Measurements from ENCODE around the gene CPN1. TPM values are rescaled to one million over a fixed set of nuclear protein-coding genes. Genes with fewer than 3 reads are reported as not detected.

The CPN1 gene
- total RNA-seq, 1 experiment from 2014 or later = not detected

DNA sequence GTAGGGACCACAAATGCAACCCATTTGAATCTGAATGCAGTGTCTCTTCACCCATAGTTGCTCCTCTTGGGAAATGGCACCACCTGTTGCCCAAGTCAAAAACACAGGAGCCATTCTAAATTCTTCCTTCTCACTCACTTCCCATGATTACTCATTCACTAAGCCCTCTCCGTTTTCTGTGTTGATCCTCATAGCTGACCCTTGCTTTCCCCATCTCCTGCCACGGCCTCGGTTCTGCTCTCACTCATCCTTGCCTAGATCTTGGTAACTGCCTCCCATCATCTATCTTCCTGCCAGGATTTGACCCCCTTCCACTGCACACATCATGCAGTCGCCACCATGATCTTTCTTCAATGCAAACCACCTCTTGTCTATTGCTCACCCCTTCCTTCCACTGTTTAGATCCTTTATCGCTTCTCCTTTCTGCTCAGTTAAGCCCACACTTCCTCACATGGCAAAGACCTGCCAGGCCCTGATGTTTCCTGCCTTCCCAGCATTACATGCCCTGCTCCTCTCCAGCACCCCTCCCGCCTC, 19.0 kb upstream of the CPN1 start:
- Histone ChIP-seq H4K91ac (ENCODE audit: insufficient read length, low read depth, low read length) (no peak overlapping the region), H3K4me1 (ENCODE audit: insufficient read depth, low read length) (no peaks in the 10 kb centered on the region; the same call in 1 of the 2 replicates), H2BK15ac (ENCODE audit: low read depth, low read length) (no peak overlapping the region), H3K56ac (ENCODE audit: insufficient read length, low read depth, low read length) (no peak overlapping the region), H3K4me2 (ENCODE audit: insufficient read depth, insufficient read length, low read length) (no peak overlapping the region), H4K5ac (ENCODE audit: insufficient read length, low read depth, low read length) (no peak overlapping the region), H2AFZ (ENCODE audit: low read length) (no peak overlapping the region), H3K9ac (ENCODE audit: extremely low read depth, insufficient read length, low read length) (no peak overlapping the region), H3K14ac (ENCODE audit: insufficient read depth, low read length) (no peak overlapping the region), H3K18ac (ENCODE audit: insufficient read length, low read depth, low read length) (no peak overlapping the region), H2BK12ac (ENCODE audit: insufficient read length, low read depth, low read length) (no peak overlapping the region), H3K23ac (ENCODE audit: insufficient read length, low read depth, low read length) (no peak overlapping the region), H2BK5ac (ENCODE audit: insufficient read length, low read length) (no peak overlapping the region), H2BK20ac (ENCODE audit: low read depth, low read length, poor library complexity, severe bottlenecking) (no peak overlapping the region), H3K27me3 (ENCODE audit: insufficient read depth, low read length) (no peaks in the 10 kb centered on the region), H4K8ac (replicated peaks; ENCODE audit: insufficient read length, low read depth, low read length) (no peak overlapping the region), H4K20me1 (ENCODE audit: control insufficient read depth, insufficient read depth, insufficient read length) (no peaks in the 10 kb centered on the region), H3K4ac (ENCODE audit: low read depth, low read length) (no peak overlapping the region), H3K9me3 (ENCODE audit: control insufficient read depth, low read depth, low read length) (no peaks in the 10 kb centered on the region), H2BK120ac (ENCODE audit: low read depth, low read length, poor library complexity, severe bottlenecking) (no peak overlapping the region), H2AK5ac (ENCODE audit: insufficient read length, low read length) (no peak overlapping the region), H3K27ac (ENCODE audit: insufficient read length, low read depth, low read length) (no peak overlapping the region), H3T11ph (ENCODE audit: low read length) (no peak overlapping the region), H3K23me2 (ENCODE audit: insufficient read length, low read depth, low read length, poor library complexity, severe bottlenecking) (no peaks in the 10 kb centered on the region), H3K79me2 (ENCODE audit: insufficient read depth, low read length) (no peaks in the 10 kb centered on the region), H3K79me1 (ENCODE audit: insufficient read depth, low read depth, low read length, poor library complexity, severe bottlenecking) (no peaks in the 10 kb centered on the region)
- Mint-ChIP-seq H3K4me1 (peaks cover 8 to 10% of the 10 kb centered on the region in 2 experiments), H3K27me3 (ENCODE audit: low read depth) (peaks cover 1% of the 10 kb centered on the region; the same call in 1 of the 2 replicates), H3K27ac (peak overlapping the region in 1 of 3 experiments; percentile 7; a peak in 1 of 7 replicates), H3K9me3 (peaks cover 22 to 25% of the 10 kb centered on the region in 2 experiments), H3K4me3 (no peak overlapping the region; a peak in 1 of 5 replicates), H3K36me3 (ENCODE audit: insufficient read depth in 1 of 3, low read depth in 3 of 3) (peaks cover 0 to 9% (median 4%) of the 10 kb centered on the region in 3 experiments; a peak in 3 of 7 replicates)
- TF ChIP-seq, protein P1, sequence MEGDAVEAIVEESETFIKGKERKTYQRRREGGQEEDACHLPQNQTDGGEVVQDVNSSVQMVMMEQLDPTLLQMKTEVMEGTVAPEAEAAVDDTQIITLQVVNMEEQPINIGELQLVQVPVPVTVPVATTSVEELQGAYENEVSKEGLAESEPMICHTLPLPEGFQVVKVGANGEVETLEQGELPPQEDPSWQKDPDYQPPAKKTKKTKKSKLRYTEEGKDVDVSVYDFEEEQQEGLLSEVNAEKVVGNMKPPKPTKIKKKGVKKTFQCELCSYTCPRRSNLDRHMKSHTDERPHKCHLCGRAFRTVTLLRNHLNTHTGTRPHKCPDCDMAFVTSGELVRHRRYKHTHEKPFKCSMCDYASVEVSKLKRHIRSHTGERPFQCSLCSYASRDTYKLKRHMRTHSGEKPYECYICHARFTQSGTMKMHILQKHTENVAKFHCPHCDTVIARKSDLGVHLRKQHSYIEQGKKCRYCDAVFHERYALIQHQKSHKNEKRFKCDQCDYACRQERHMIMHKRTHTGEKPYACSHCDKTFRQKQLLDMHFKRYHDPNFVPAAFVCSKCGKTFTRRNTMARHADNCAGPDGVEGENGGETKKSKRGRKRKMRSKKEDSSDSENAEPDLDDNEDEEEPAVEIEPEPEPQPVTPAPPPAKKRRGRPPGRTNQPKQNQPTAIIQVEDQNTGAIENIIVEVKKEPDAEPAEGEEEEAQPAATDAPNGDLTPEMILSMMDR (conservative IDR thresholded peaks at IDR 0.05) = peak; percentile 65
- WGBS (ENCODE audit: extremely low coverage, insufficient read length, low lambda C conversion rate) = no CpG with 5 or more reads among the region's 6 CpGs
- DNase-seq = no peak
